SU-DHL-6 (cell line): ENCODE measurements around the gene MITF.

Source experiments
- EZH2phosphoT487 ChIP-seq: fragments of 200-600 bp; sonication (generic), shearing (Covaris generic); conservative IDR thresholded peaks from 2 replicates; pipeline ENCODE4 v1.6.1; 2018; ENCODE audit warnings: mild to moderate bottlenecking, antibody characterized with exemption, low read length, moderate library complexity, mixed read lengths
- TF ChIP-seq, protein P1 (sequence below): fragments of 200-600 bp; sonication (generic); IDR thresholded peaks from one replicate; pipeline ENCODE4 v1.5.1; 2017; ENCODE audit warnings: antibody characterized with exemption, mild to moderate bottlenecking, low read length, moderate library complexity; ENCODE audit not compliant: insufficient read depth, poor library complexity, severe bottlenecking

- TF ChIP-seq, protein P1, sequence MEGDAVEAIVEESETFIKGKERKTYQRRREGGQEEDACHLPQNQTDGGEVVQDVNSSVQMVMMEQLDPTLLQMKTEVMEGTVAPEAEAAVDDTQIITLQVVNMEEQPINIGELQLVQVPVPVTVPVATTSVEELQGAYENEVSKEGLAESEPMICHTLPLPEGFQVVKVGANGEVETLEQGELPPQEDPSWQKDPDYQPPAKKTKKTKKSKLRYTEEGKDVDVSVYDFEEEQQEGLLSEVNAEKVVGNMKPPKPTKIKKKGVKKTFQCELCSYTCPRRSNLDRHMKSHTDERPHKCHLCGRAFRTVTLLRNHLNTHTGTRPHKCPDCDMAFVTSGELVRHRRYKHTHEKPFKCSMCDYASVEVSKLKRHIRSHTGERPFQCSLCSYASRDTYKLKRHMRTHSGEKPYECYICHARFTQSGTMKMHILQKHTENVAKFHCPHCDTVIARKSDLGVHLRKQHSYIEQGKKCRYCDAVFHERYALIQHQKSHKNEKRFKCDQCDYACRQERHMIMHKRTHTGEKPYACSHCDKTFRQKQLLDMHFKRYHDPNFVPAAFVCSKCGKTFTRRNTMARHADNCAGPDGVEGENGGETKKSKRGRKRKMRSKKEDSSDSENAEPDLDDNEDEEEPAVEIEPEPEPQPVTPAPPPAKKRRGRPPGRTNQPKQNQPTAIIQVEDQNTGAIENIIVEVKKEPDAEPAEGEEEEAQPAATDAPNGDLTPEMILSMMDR, result no peak
- no peak for TF ChIP-seq EZH2phosphoT487
Measured at GRCh38 chr3:69695933-69696332, 43.3 kb upstream of the MITF start.
